DOHH2 (cell line): ENCODE data around the gene KCNQ1.

ENCODE experiments used
- CTCF ChIP-seq: fragments of 200-600 bp; sonication (generic); IDR thresholded peaks from one replicate; pipeline ENCODE4 v1.5.1; 2014; ENCODE audit warnings: antibody characterized with exemption, mild to moderate bottlenecking, low read depth, low read length; ENCODE audit not compliant: poor library complexity, severe bottlenecking
- EZH2phosphoT487 ChIP-seq: fragments of 200-600 bp; sonication (generic); IDR thresholded peaks from 2 replicates; pipeline ENCODE4 v1.6.1; 2017; ENCODE audit warnings: borderline replicate concordance, mild to moderate bottlenecking, antibody characterized with exemption, low read length, moderate library complexity, mixed read lengths

GRCh38 chr11:2842876-2843275, 398.1 kb downstream of the KCNQ1 start:
- TF ChIP-seq CTCF: no peak
- TF ChIP-seq EZH2phosphoT487: no peak
